Cardiac muscle cell (in vitro differentiated cells and primary cell): ENCODE data around the gene FANCG. TPM values are rescaled to one million over a fixed set of nuclear protein-coding genes. Genes with fewer than 3 reads are reported as not detected.

ENCODE experiments used
- DNase-seq, 2 donors: peaks; one replicate each; pipeline versions ENCODE4 v3.0.0 to v3.0.0-alpha.2; 2010 to 2017; ENCODE audit warnings: low read depth in 1 of 2, low spot score in 1 of 2
- H3K27ac ChIP-seq: fragments of 200-600 bp; sonication (generic); 2 replicates; pipeline ENCODE4 v1.5.1; 2016
- H3K27me3 ChIP-seq: fragments of 200-600 bp; sonication (generic); 2 replicates; pipeline ENCODE4 v1.6.0; 2016; ENCODE audit warnings: control low read depth
- H3K36me3 ChIP-seq: fragments of 200-600 bp; sonication (generic); 2 replicates; pipeline ENCODE4 v1.5.1; 2016; ENCODE audit warnings: control low read depth
- H3K4me1 ChIP-seq: fragments of 200-600 bp; sonication (generic); 2 replicates; pipeline ENCODE4 v1.8.1; 2017; ENCODE audit warnings: low read depth, mild to moderate bottlenecking, mixed run types
- H3K4me3 ChIP-seq: fragments of 200-600 bp; sonication (generic); 2 replicates; pipeline ENCODE4 v1.5.1; 2016; ENCODE audit warnings: mild to moderate bottlenecking
- H3K9me3 ChIP-seq: fragments of 200-600 bp; sonication (generic); 2 replicates; pipeline ENCODE4 v1.5.1; 2017; ENCODE audit warnings: low read depth, mild to moderate bottlenecking, control low read depth
- polyA plus RNA-seq: library from polyadenylated mRNA; unstranded; fragments of >200 nt; fragmentation: Nextera tagmentation; extraction: Ambion mirVana; gene quantifications from 2 replicates; pipeline ENCODE4 v1.2.1, GENCODE V29; 2016
- total RNA-seq: library from RNA; depleted of rRNA; stranded (reverse); fragments of >200 nt; gene quantifications from 2 replicates; pipeline ENCODE4 v1.2.3, GENCODE V29; 2016
- TF ChIP-seq, protein P1 (sequence below): IDR thresholded peaks from 2 replicates; pipeline ENCODE4 v1.5.1; 2012; ENCODE audit warnings: low read depth, mild to moderate bottlenecking, low read length

Gene FANCG
- total and polyA plus RNA-seq, 2 experiments from 2014 or later: 31.7 to 32.8 TPM

DNA sequence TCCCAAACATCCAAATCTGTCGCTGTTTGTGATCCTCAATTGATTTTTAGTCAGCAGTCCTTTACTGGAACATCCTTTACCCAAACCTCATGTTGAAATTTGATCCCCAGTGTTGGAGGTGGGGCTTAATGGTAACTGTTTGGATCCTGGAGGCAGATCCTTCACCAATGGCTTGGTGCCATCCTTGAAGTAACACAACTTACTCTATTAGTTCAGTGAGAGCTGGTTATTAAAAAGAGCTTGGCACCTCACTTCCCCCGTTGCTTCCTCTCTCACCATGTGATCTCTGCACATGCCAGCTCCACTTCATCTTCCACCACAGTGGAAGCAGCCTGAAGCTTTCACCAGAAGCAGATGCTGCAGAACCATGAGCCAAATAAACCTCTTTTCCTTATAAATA is 49.9 kb downstream of the FANCG start:
- Histone ChIP-seq H3K4me1 (peaks cover 15% of the 10 kb centered on the region), H3K27ac (no peak overlapping the region), H3K27me3 (no peaks in the 10 kb centered on the region), H3K9me3 (no peaks in the 10 kb centered on the region), H3K36me3 (peaks cover 4% of the 10 kb centered on the region), H3K4me3 (no peak overlapping the region)
- TF ChIP-seq, protein P1, sequence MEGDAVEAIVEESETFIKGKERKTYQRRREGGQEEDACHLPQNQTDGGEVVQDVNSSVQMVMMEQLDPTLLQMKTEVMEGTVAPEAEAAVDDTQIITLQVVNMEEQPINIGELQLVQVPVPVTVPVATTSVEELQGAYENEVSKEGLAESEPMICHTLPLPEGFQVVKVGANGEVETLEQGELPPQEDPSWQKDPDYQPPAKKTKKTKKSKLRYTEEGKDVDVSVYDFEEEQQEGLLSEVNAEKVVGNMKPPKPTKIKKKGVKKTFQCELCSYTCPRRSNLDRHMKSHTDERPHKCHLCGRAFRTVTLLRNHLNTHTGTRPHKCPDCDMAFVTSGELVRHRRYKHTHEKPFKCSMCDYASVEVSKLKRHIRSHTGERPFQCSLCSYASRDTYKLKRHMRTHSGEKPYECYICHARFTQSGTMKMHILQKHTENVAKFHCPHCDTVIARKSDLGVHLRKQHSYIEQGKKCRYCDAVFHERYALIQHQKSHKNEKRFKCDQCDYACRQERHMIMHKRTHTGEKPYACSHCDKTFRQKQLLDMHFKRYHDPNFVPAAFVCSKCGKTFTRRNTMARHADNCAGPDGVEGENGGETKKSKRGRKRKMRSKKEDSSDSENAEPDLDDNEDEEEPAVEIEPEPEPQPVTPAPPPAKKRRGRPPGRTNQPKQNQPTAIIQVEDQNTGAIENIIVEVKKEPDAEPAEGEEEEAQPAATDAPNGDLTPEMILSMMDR: no peak
- DNase-seq: peak in 1 of 2 donors; percentile 26

DNA sequence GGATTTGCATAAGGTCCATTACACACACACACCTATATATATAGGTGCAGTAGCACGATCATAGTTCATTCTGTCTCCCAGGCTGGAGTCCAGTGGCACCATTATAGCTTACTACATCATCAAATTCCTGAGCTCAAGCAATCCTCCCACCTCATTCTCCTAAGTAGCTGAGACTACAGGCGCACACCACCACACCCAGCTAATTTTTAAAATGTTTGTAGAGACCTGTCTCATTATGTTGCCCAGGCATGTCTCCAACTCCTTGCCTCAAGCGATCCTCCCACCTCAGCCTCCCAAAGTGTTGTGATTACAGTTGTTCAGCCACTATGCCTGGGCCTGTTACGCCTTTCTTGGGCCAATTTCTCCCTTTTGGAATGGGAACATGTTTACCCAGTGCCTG is 50.5 kb downstream of the FANCG start:
- no peaks in the 10 kb centered on the region for H3K27me3 ChIP-seq
- H3K27ac ChIP-seq: no peak overlapping the region
- H3K9me3 ChIP-seq: no peaks in the 10 kb centered on the region
- TF ChIP-seq, protein P1: no peak
- H3K4me3 ChIP-seq: no peak overlapping the region
- no peak for DNase-seq
- peaks cover 15% of the 10 kb centered on the region for H3K4me1 ChIP-seq
- H3K36me3 ChIP-seq: peaks cover 4% of the 10 kb centered on the region

DNA sequence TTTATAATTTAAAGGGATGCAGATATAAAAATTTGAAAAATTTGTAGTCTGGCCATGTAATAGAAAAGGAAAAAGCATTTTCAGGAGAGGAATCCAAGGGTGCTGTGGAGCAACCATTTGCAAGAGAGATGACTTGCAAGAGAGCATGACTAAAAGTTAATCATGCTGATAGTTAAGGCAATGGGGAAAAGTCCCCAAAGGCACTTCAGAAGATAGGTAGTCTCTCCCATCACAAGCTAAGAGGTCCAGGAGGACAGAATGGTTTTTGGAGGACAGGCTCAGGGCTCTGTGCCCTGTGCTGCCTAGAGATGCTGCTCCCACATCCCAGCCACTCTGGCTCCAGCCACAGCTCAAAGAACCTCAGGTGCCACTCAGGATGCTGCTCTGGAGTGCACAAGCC is 51.4 kb downstream of the FANCG start:
- no peak for DNase-seq
- Histone ChIP-seq H3K4me3 (no peak overlapping the region), H3K36me3 (peaks cover 4% of the 10 kb centered on the region), H3K9me3 (no peaks in the 10 kb centered on the region), H3K4me1 (peaks cover 15% of the 10 kb centered on the region), H3K27ac (no peak overlapping the region), H3K27me3 (no peaks in the 10 kb centered on the region)
- TF ChIP-seq, protein P1: no peak

DNA sequence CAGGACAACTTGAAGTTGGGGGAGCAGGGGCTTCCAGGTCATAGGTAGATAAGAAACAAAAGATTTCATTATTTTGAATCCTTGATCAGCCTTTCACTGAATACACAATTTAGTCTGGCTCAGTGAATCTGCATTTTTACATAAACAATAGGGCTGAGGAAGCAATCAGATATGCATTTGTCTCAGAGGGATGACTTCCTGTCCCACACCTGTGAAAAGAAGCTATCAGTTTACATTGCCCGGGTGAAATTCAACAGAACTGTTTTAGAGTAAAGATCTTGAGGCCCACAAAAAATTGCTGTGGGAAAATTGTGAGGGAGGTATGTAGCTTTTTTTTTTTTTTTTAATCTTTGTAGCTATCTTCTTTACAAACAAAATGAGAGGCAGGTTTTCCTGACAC is 51.9 kb downstream of the FANCG start:
- H3K4me1 ChIP-seq: peaks cover 15% of the 10 kb centered on the region
- no peak overlapping the region for H3K4me3 ChIP-seq
- DNase-seq: no peak
- H3K27ac ChIP-seq: no peak overlapping the region
- H3K9me3 ChIP-seq: no peaks in the 10 kb centered on the region
- H3K36me3 ChIP-seq: peaks cover 4% of the 10 kb centered on the region
- H3K27me3 ChIP-seq: no peaks in the 10 kb centered on the region
- TF ChIP-seq, protein P1: no peak

DNA sequence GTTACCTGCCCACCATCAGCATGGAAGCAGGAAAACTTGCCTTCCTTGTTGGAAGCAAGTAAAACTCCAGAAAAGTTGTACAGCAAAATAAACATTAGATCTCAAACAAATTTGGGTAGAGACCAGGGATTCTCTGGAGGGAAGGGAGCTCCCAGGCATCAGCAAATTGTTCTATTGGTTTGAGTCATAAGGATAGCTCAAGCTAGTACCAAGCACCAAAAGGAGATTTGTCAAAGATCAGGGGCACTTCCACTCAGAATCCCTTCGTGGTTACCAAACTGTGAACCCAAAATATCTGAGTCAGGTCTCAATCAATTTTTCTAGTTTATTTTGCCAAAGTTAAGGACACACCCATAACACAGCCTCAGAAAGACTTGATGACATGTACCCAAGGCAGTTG is 52.4 kb downstream of the FANCG start:
- Histone ChIP-seq H3K36me3 (peaks cover 2% of the 10 kb centered on the region), H3K4me3 (no peak overlapping the region), H3K4me1 (peaks cover 15% of the 10 kb centered on the region), H3K9me3 (no peaks in the 10 kb centered on the region), H3K27me3 (no peaks in the 10 kb centered on the region), H3K27ac (peak overlapping the region; percentile 18)
- TF ChIP-seq, protein P1: no peak
- no peak for DNase-seq

DNA sequence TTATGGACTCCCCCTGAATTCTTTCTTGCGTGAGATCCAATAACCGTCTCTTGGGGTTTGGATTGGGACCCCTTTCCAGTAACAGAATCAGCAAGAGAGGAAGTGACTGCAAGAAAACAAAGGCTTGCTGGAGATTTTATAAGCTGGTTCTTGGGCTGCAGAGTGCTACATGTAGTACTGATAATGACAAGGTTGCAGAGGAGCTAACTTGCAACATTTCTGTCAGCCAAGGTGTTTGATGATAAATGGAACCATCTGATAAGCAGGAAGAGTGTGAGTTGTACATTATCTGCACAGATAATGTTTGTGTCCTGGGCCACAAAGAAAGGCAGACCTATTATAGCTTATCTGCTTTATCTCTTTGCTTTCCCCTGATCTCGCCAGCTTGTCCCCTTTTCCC is 53.1 kb downstream of the FANCG start:
- peak overlapping the region; percentile 54 for H3K27ac ChIP-seq
- no peaks in the 10 kb centered on the region for H3K27me3 ChIP-seq
- H3K4me1 ChIP-seq: peaks cover 16% of the 10 kb centered on the region
- H3K9me3 ChIP-seq: no peaks in the 10 kb centered on the region
- TF ChIP-seq, protein P1: no peak
- DNase-seq: peak in 1 of 2 donors; percentile 33
- no peaks in the 10 kb centered on the region for H3K36me3 ChIP-seq
- H3K4me3 ChIP-seq: no peak overlapping the region
